Measurements from ENCODE around the gene CAMTA1.

DNA sequence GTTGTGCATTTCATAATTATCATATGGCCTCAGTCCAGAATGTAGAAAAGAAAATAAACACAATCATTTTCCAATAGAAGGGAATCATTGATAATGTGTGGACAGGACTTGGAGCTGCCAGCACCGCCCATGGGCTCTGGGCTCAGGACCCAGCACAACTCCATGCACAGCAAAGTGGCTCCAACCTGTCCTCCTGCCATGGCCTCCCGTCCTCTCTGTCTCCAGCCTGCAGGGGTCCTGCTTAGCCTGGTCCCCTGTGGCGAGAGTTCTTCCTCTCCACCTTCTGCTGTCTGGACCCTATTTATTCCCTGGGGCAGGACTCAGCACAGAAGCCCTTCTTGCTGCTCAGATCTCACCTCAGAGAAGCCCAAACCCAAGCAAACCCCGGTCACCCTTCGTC is 154.1 kb downstream of the CAMTA1 start:
- TF ChIP-seq, protein P1, sequence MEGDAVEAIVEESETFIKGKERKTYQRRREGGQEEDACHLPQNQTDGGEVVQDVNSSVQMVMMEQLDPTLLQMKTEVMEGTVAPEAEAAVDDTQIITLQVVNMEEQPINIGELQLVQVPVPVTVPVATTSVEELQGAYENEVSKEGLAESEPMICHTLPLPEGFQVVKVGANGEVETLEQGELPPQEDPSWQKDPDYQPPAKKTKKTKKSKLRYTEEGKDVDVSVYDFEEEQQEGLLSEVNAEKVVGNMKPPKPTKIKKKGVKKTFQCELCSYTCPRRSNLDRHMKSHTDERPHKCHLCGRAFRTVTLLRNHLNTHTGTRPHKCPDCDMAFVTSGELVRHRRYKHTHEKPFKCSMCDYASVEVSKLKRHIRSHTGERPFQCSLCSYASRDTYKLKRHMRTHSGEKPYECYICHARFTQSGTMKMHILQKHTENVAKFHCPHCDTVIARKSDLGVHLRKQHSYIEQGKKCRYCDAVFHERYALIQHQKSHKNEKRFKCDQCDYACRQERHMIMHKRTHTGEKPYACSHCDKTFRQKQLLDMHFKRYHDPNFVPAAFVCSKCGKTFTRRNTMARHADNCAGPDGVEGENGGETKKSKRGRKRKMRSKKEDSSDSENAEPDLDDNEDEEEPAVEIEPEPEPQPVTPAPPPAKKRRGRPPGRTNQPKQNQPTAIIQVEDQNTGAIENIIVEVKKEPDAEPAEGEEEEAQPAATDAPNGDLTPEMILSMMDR (IDR thresholded peaks at IDR 0.05) = no peak
- TF ChIP-seq TCF7L2 (IDR thresholded peaks at IDR 0.05; ENCODE audit: low read depth, low read length) (no peak), POLR2AphosphoS5 (IDR thresholded peaks at IDR 0.05; ENCODE audit: low read depth, low read length) (no peak)
- TF ChIP-seq, protein P2, sequence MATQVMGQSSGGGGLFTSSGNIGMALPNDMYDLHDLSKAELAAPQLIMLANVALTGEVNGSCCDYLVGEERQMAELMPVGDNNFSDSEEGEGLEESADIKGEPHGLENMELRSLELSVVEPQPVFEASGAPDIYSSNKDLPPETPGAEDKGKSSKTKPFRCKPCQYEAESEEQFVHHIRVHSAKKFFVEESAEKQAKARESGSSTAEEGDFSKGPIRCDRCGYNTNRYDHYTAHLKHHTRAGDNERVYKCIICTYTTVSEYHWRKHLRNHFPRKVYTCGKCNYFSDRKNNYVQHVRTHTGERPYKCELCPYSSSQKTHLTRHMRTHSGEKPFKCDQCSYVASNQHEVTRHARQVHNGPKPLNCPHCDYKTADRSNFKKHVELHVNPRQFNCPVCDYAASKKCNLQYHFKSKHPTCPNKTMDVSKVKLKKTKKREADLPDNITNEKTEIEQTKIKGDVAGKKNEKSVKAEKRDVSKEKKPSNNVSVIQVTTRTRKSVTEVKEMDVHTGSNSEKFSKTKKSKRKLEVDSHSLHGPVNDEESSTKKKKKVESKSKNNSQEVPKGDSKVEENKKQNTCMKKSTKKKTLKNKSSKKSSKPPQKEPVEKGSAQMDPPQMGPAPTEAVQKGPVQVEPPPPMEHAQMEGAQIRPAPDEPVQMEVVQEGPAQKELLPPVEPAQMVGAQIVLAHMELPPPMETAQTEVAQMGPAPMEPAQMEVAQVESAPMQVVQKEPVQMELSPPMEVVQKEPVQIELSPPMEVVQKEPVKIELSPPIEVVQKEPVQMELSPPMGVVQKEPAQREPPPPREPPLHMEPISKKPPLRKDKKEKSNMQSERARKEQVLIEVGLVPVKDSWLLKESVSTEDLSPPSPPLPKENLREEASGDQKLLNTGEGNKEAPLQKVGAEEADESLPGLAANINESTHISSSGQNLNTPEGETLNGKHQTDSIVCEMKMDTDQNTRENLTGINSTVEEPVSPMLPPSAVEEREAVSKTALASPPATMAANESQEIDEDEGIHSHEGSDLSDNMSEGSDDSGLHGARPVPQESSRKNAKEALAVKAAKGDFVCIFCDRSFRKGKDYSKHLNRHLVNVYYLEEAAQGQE (IDR thresholded peaks at IDR 0.05; ENCODE audit: insufficient read depth in 1 of 2, low read depth in 2 of 2, low read length in 1 of 2) = no peak
